Measurements from ENCODE around the gene TPRN. TPM values are rescaled to one million over a fixed set of nuclear protein-coding genes. Genes with fewer than 3 reads are reported as not detected.

Gene TPRN
- total RNA-seq, 1 donor, result 2.4 TPM

DNA sequence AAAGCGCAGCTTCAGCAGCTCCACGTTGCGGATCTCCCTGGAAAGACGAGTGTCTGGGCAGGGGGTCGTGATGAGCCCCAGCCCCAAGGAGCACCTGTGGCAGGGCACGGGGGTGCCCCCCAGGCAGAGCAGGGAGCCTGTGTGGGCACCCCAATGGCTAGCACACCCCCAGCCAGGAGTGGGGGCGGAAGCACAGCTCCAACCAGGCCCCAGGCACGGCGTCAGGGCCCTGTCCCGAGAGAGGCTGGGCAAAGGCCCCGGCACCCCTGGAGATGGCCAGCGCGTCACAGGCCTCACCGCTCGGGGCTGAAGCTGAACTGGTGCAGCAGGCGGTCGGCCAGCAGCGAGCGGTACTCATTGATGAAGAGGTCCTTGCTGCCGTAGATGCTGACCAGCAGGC is 20.1 kb downstream of the TPRN start:
- H3K4me1 ChIP-seq (ENCODE audit: insufficient read depth, low read length), result no peaks in the 10 kb centered on the region
- H3K27me3 ChIP-seq (ENCODE audit: insufficient read depth, low read length), result no peaks in the 10 kb centered on the region
- no peak overlapping the region for H3K4me3 ChIP-seq (ENCODE audit: low read length)
- no peaks in the 10 kb centered on the region for H3K9me3 ChIP-seq (ENCODE audit: low read depth, low read length)

DNA sequence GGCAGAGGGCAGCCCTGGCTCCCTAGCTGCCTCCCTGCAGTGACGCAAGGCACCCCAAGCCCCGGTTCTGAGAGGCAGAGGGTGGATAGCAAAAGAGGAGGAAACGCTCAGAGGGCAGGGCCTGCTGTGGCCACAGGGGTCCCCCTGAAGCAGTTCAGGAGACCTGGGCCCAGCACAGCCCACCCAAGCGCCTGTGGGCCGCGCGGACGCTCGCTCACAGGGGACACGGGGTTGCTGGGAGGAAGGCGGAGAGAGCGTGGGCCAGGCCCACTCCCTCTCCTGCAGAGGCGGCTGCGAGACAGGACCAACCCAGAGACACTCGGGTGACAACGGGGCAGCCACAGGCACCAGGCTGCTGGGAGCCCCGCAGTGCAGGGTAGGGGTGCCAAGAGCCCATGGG is 20.8 kb downstream of the TPRN start:
- H3K27me3 ChIP-seq (ENCODE audit: insufficient read depth, low read length), result no peaks in the 10 kb centered on the region
- no peaks in the 10 kb centered on the region for H3K4me1 ChIP-seq (ENCODE audit: insufficient read depth, low read length)
- no peaks in the 10 kb centered on the region for H3K9me3 ChIP-seq (ENCODE audit: low read depth, low read length)
- no peak overlapping the region for H3K4me3 ChIP-seq (ENCODE audit: low read length)

DNA sequence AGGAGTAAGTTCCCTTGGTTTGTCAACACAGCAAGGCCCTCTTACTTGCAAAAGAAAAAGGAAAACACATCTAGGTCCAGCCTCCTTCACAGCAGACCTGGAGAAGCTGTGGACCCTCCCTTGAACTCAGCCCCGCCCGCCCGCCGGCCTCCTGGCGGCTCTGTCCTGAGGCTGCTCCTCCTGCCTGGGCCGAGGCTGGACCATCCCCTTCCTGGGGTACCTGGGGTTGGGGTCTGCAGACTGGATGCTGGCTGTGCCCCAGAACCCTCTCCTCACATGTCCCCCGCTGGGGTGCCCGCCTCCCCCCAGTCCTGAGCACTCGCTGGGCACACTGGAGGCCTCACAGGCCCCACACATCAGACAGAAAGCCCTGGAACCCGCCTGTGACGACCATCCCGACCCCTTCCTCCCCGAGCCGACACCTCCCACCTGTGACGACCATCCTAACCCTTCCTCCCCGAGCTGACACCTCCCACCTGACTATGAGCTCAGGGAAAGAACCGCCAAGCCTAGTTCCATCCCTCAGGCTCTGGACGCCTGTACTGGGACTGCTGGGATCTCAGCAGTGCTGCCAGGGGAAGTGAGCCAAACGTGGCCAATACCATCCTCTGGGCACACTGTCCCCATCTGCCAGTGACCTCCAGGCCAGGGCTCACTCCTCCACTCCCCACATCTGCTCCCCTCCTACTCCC is 21.5 kb downstream of the TPRN start:
- H3K4me1 ChIP-seq (ENCODE audit: insufficient read depth, low read length), result no peaks in the 10 kb centered on the region
- H3K4me3 ChIP-seq (ENCODE audit: low read length), result no peak overlapping the region
- H3K27me3 ChIP-seq (ENCODE audit: insufficient read depth, low read length), result no peaks in the 10 kb centered on the region
- no peaks in the 10 kb centered on the region for H3K9me3 ChIP-seq (ENCODE audit: low read depth, low read length)

DNA sequence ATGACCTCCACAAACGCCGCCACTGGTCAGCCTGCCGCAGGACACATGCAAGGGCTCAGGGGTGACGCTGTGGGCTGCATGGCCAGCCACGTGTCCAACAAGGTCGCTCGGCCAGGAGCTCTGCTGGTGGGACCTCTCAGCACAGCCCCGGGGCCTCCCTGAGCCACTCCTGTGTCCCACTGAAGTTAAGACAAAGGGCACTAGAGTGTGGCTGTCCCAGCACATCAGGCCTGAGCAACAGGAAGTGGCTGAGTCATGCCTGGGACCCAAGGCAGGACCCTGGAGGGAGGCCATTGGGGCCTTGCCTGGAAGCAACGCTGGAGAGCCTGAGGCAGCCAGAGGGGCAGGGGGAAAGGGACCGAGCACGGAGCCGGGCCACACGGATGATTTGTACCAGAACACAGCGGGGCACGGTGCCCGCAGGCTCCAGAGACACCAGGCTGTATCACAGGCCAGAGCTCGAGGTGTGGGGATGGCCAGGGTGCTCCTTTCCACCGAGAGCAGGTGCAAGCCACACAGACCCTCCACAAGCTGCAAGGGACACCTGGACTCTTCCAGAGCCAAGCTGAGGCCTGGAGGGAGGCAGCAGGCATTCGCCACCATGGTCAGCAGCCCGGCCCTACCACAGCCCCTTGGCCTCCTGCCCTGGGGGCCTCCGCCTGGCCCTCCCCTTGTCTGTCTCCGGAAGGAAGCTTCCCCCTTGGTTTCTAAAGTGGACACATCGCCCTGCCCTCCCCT is 22.2 kb downstream of the TPRN start:
- Histone ChIP-seq H3K9me3 (ENCODE audit: low read depth, low read length) (no peaks in the 10 kb centered on the region), H3K4me1 (ENCODE audit: insufficient read depth, low read length) (no peaks in the 10 kb centered on the region), H3K4me3 (ENCODE audit: low read length) (no peak overlapping the region), H3K27me3 (ENCODE audit: insufficient read depth, low read length) (no peaks in the 10 kb centered on the region)

DNA sequence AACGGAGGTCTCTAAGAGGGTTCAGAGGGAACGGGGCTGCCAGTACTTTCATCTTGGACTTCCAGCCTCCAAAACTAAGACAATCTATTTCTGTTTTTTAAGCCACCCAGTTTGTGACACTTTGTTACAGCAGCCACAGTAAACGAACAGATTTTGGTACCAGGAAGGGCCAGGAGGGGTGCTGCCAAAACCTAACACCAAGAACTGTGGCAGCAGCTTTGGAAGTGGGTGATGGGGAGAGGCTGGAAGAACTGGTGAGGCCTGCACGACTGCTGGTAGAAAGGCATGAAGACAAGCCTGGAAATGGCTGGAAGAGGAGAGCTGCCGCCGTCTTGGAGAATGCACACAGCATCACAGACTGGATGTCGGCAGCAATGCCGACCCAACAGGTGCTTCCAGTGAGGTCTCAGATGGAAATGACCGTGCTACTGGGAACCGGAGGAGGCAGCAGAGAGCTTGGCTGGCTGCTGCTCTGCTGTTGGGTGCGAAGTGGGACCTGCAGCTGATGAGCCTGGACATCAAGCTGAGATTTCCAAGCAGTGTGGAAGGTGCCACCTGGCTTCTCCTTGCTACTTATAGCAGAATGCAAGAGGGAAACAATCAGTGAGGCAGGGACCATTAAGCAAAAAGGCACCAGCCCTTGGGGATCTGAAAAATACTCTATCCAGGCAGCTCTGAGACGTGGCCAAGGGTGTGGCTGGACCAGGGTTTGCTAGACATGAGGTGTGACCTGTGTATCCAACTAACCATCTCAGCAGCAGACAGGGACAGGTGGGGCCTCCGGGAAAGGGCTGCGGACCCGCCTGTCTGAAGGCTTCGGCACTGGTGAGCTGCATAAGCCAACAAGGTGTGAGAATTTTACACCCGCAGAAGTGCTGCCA is 24.0 kb downstream of the TPRN start:
- Histone ChIP-seq H3K4me3 (ENCODE audit: low read length) (no peak overlapping the region), H3K27me3 (ENCODE audit: insufficient read depth, low read length) (peaks cover 2% of the 10 kb centered on the region), H3K9me3 (ENCODE audit: low read depth, low read length) (no peaks in the 10 kb centered on the region), H3K4me1 (ENCODE audit: insufficient read depth, low read length) (no peaks in the 10 kb centered on the region)

DNA sequence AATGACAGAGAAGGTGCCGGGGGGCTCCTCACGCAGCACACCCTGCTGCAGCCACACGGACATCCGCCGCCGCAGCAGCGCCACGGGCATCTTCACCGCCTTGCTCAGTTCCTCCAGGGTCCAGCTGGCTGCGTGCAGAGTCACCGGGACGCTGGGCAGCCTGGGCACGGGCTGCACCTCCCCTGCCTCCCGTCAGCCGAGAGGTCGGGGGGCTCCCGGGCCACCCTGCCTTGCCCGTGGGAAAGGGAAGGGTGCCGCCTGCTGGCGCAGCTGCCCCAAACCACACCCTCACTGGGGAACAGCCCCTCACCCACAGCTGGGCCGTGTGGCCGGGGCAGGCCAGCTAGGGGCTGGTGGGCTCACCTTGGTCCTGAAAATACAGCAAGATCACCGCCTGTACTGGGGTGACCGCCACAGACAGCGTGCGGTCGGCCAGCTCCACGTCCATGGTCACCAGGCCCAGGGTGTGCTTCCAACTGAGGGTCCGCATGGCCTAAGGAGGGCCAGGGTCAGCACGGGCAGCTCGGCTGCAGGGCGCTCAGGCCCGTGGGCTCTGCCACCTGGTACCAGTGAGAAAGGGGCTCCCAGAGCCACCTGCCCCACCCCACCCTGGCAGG is 25.1 kb downstream of the TPRN start:
- Histone ChIP-seq H3K4me3 (ENCODE audit: low read length) (no peak overlapping the region), H3K9me3 (ENCODE audit: low read depth, low read length) (no peaks in the 10 kb centered on the region), H3K4me1 (ENCODE audit: insufficient read depth, low read length) (no peaks in the 10 kb centered on the region), H3K27me3 (ENCODE audit: insufficient read depth, low read length) (peaks cover 7% of the 10 kb centered on the region)

DNA sequence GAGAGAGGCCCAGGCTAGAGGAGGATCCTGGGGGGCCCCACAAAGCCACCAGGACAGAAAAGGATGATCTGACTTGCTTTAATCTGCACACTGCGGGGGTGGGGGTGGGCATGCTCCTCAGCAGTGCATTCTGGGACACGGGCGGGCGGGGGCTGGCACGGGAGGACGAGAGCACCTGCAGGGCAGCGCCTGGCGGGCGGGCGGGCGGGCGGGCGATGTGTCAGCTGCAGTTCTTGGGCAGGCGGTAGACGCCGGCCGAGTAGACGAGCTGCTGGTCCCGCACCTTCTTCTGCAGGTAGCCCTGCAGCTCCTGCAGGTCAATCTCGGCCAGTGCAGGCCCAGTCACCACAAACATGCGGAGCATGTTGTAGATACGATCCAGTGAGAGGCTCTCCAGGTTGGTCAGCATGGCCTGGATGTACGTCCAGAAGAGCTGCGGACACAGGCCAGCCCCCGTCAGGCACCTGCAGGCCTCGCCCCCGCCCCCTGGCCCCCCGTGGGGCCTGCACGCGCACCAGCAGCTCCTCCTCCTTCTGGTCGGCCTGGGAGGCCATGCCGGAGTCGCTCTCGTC is 25.7 kb downstream of the TPRN start:
- H3K4me1 ChIP-seq (ENCODE audit: insufficient read depth, low read length), result no peaks in the 10 kb centered on the region
- no peaks in the 10 kb centered on the region for H3K9me3 ChIP-seq (ENCODE audit: low read depth, low read length)
- peaks cover 13% of the 10 kb centered on the region for H3K27me3 ChIP-seq (ENCODE audit: insufficient read depth, low read length)
- no peak overlapping the region for H3K4me3 ChIP-seq (ENCODE audit: low read length)

DNA sequence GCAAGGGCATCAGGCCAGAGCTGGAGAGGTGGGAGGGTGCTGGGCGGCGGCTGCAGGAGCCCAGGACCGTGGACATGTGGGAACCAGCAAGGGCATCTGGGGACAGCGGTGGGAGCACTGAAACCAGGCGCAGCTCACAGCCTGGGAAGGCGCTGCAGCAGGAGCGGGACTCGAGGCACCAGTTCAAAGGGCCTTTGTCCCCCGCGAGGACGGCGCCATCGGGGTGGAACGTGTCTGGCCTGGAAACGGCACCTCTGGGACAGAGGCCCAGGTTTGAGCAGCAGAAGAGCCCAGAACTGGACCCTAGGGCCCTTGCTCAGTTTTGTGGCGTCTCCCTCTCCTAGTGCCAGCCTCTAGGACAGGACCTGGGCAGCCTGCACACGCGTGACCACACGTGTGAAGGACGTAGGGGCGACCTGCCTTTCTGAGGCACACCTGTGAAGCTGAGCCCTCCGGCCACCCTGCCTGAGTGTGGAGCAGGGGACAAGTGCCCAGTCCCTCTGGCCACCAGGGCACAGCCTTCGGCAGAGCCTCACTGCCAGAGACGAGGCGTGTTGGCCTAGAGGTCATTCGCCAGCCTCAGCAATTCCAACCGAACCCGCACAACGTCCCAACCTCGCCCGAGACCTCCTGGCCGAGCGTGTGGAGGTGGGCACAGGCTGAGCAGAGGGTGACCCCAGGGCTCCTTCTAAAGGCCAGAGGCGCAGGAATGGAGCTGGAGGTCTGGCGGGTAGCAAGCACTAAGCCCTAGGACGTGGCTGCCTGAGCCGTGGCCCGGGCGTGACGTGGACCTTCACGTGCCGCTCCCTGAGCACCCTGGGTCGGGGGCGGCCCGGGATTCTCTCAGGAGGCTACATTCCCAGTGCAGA is 26.5 kb downstream of the TPRN start:
- Histone ChIP-seq H3K9me3 (ENCODE audit: low read depth, low read length) (no peaks in the 10 kb centered on the region), H3K4me1 (ENCODE audit: insufficient read depth, low read length) (peaks cover 6% of the 10 kb centered on the region), H3K4me3 (ENCODE audit: low read length) (no peak overlapping the region), H3K27me3 (ENCODE audit: insufficient read depth, low read length) (peaks cover 17% of the 10 kb centered on the region)

DNA sequence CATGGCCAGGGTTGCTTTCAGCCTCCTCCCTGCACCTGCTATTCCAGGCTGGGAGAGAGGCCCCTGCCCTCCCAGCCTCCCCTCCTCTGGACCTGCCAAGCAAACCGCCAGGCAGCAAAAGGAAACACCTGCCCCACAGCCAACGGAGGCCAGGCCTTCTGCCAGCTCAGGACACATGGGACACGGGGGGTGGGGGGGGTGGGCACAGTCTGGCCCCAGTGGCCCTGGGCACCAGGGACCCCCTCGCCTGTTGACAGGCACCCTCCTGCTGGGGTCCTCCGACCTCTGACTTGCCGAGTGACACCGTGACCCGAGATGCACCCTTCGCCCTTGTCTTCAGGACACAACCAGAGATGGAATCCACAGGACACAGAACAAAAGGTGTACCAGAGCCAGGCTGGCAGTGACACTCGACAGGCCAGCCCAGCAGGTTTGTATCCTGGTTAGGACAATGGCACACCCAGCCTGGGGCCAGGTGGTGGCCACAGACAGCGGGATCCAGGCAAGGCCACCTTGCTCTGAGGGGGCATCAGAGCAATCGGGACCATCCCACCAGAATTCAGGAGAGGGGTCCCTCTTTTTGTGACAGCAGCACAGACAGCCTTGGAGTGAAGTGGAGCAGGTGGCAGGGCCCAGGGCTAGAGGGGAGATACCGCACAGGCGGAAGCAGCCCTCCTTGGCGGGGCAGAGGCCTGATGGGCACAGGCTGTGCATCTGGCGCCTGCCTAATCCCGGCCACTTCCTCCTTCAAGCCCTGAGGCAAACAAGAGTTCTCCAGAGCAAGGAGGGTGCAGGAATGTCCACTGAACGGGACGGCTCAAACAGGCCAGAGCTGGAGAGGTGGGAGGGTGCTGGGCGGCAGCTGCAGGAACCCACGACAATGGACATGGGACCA is 27.4 kb downstream of the TPRN start:
- Histone ChIP-seq H3K9me3 (ENCODE audit: low read depth, low read length) (no peaks in the 10 kb centered on the region), H3K4me1 (ENCODE audit: insufficient read depth, low read length) (peaks cover 7% of the 10 kb centered on the region), H3K4me3 (ENCODE audit: low read length) (no peak overlapping the region), H3K27me3 (ENCODE audit: insufficient read depth, low read length) (peaks cover 17% of the 10 kb centered on the region)

DNA sequence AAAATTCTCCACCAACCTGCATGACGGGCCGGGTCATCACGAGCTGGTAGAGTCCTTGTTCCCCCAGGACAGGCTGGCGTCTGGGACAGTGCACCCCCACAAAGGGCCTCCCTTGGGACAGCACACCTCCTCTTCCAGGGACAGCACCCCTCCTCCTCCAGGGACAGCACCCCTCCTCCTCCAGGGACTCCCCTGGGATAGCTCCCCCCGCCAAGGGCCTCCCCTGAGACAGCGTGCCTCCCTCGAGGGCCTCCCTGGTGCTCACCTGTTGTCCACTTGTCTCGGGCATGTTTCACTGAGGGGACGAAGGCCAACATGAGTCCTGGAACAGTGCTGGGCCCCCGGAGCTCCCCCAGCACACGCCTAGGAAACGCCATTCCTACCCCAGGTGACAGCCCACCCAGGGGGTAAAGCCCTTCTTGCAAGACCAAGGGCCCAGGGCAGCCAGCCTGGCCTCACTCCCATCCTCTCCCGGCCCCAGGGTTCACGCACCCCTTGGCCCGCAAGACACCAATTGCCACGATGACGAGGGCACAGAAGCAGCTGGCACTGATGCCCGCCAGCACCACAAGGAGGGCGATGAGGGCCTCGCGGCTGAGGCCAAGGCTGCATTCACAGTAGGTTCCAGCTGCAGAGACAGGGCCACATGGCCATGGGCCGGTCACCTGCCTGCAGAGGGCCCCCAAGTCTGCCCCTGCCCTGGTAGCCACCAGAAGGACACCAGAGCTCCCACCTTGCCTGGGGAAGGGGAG is 29.2 kb downstream of the TPRN start:
- Histone ChIP-seq H3K4me3 (ENCODE audit: low read length) (no peak overlapping the region), H3K9me3 (ENCODE audit: low read depth, low read length) (no peaks in the 10 kb centered on the region), H3K27me3 (ENCODE audit: insufficient read depth, low read length) (peaks cover 24% of the 10 kb centered on the region), H3K4me1 (ENCODE audit: insufficient read depth, low read length) (peaks cover 7% of the 10 kb centered on the region)

DNA sequence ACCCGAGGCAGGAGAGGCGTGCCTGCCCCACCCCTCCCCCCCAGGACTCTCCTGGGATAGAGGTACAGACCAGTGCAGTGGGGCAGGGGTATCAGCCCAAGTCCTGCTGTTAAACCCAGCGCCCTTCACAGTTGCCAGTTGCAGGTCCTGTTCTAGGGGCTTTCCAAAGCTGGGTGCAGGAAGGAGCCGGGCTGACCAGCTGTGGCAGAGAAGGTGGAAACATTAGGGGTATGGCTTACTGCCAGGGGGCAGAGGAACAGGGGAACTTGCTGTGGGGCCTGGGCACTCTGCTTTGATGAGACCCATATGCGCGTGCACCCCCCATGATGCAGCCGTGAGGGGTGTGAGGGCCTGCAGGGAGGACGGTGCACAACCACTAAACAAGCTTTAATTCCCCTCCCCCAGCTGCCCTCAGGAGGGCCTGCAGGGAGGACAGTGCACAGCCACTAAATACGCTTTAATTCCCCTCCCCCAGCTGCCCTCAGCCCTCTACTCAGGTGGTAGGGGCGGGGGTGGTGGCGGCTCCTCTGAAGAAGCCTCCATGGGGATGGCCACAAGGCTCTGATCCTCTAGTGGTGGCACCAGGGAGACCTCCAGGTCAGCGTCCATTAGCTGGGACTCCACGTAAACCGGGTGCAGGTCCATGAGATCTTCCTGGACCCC is 29.9 kb downstream of the TPRN start:
- peaks cover 26% of the 10 kb centered on the region for H3K27me3 ChIP-seq (ENCODE audit: insufficient read depth, low read length)
- H3K4me1 ChIP-seq (ENCODE audit: insufficient read depth, low read length), result peaks cover 7% of the 10 kb centered on the region
- no peaks in the 10 kb centered on the region for H3K9me3 ChIP-seq (ENCODE audit: low read depth, low read length)
- no peak overlapping the region for H3K4me3 ChIP-seq (ENCODE audit: low read length)

DNA sequence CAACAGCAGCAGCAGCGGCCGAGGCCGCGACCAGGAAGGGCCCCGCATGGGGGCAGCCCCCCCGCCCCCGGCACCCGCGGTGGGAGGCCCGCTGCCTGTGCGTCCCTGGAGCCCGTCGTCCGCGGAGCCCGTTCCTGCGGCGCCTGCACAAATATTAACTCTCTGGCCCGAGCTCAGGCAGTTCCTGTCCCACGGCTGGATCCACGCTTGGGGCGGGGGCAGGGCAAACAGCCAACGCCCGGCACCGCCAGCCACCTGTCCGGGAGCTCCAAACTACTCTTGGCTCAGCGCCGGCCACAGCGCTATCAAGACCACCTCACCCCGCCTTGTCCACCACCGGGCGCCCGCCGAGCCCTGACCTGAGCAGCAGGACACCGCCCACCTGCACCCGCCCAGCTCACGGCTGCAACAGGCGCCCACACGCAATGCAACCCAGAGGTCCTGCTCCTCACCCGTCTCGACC is 30.6 kb downstream of the TPRN start, which contains the start of gene LRRC26:
LRRC26 (minus strand) TSS at position 156 of the 463 bp plus-strand sequence; CDS start at position 48, 108 bp downstream.
- peaks cover 26% of the 10 kb centered on the region for H3K27me3 ChIP-seq (ENCODE audit: insufficient read depth, low read length)
- H3K4me3 ChIP-seq (ENCODE audit: low read length), result no peak within 1 kb of the TSS
- H3K4me1 ChIP-seq (ENCODE audit: insufficient read depth, low read length), result peaks cover 7% of the 10 kb centered on the region
- no peaks in the 10 kb centered on the region for H3K9me3 ChIP-seq (ENCODE audit: low read depth, low read length)
